Erythroblast (primary cell): ENCODE results near the gene ENPEP.

Experiments used
- GATA1 ChIP-seq: IDR thresholded peaks from 2 replicates; pipeline ENCODE4 v1.6.1; 2011; ENCODE audit warnings: low read depth, mild to moderate bottlenecking, control low read depth, low read length, moderate library complexity
- POLR2A ChIP-seq: IDR thresholded peaks from 2 replicates; pipeline ENCODE4 v1.6.1; 2011; ENCODE audit warnings: mild to moderate bottlenecking, low read length

GRCh38 chr4:110503270-110504083 is 27.5 kb downstream of the ENPEP start:
- no peak for TF ChIP-seq POLR2A
- TF ChIP-seq GATA1 = no peak
